ENCODE measurements around the gene CFAP206.
A peak's percentile ranks its signal among the peaks of the same experiment; 100 is the strongest.

The CFAP206 gene

DNA sequence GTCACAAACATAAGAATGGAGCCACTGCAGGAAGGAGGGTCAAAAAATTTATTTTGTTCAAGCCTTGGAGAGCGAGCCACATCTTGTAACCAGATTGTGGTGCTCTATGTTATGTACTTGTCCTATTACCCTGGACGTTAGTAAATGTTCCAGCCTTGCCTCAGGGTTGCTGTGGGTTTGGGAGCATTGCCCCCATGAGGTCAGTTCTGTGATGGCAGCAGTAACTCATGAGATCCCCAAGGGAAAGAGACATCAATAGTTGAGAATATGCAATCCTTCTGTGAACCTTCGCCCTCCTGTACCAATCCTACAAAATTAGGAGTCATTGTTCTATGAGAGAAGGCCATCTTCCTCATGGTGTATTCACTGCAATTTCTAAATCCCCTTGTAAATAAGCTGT is 16.4 kb upstream of the CFAP206 start:
- POLR2A ChIA-PET: no interaction called here
- CTCF ChIA-PET: interaction anchor here (4.2 to 4.4 kb wide), 2 partner anchors 252 to 325 kb away, joined by 19 to 25 read pairs; no protein-coding TSS in a partner anchor
- no peak overlapping the region for H3K4me3 ChIP-seq (ENCODE audit: low read depth, low read length)
- TF ChIP-seq, protein P1, sequence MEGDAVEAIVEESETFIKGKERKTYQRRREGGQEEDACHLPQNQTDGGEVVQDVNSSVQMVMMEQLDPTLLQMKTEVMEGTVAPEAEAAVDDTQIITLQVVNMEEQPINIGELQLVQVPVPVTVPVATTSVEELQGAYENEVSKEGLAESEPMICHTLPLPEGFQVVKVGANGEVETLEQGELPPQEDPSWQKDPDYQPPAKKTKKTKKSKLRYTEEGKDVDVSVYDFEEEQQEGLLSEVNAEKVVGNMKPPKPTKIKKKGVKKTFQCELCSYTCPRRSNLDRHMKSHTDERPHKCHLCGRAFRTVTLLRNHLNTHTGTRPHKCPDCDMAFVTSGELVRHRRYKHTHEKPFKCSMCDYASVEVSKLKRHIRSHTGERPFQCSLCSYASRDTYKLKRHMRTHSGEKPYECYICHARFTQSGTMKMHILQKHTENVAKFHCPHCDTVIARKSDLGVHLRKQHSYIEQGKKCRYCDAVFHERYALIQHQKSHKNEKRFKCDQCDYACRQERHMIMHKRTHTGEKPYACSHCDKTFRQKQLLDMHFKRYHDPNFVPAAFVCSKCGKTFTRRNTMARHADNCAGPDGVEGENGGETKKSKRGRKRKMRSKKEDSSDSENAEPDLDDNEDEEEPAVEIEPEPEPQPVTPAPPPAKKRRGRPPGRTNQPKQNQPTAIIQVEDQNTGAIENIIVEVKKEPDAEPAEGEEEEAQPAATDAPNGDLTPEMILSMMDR (IDR thresholded peaks at IDR 0.05; ENCODE audit: insufficient read depth, low read length, missing control alignments): peak; percentile 38
- DNase-seq (ENCODE audit: low read depth, low spot score): no peak

DNA sequence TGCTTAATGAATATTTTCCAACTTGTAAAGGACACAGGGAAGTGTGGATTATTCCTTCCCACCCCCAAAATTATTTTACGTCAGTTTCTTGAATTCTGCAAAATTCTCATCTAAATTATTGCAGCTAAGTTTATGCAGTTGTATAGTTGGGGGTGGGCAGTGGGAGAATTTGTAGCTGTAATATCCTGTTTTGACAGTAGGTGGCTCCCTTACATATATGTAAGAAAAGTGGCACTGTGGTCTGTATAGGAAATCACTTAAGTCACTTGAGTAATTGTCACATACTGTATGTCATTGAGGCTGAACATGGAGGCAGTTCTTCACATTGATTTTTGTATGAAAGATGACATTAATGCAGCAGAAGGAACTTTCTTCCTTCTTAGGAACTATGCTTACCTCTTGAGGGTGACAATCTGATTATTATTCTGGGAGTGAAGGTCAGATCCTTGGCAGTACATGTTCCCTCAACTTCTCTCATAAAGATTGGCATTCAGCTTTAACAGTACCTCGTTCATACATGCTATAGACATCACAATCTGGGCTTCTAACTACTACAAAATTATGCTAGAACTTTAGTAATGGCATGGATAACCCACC is 14.6 kb upstream of the CFAP206 start:
- DNase-seq (ENCODE audit: low read depth, low spot score): no peak
- H3K4me3 ChIP-seq (ENCODE audit: low read depth, low read length): no peak overlapping the region
- ChIA-PET POLR2A (interaction anchor here (0.5 kb wide), 1 partner anchor 15 kb away, joined by 3 read pairs; the partner anchor contains the start of gene CFAP206), CTCF (interaction anchor here (0.7 to 2.8 kb wide), 29 partner anchors 8 to 1480 kb away, joined by 3 to 29 read pairs (median 3); partner anchors contain the start of genes CGA and SLC35A1)
- TF ChIP-seq, protein P1 (IDR thresholded peaks at IDR 0.05; ENCODE audit: insufficient read depth, low read length, missing control alignments): peak; percentile 38

DNA sequence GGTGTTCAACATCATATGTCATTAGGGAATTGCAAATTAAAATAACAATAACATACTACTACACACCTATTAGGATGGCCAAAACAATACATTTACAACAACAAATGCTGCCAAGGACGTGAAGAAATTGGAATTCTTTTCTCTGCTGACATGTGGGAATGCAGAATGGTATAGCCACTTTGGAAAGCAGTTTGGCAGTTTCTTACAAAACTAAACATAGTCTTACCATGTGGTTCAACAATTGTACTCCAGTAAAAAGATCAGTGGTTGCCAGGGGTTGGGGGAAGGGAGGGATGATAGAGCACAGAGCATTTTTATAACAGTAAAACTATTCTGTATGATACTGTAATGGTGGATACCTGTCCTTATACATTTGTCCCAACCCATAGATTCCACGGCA is 12.3 kb upstream of the CFAP206 start:
- ChIA-PET POLR2A (no interaction called here), CTCF (no interaction called here)
- H3K4me3 ChIP-seq (ENCODE audit: low read depth, low read length): no peak overlapping the region
- TF ChIP-seq, protein P1 (IDR thresholded peaks at IDR 0.05; ENCODE audit: insufficient read depth, low read length, missing control alignments): no peak
- DNase-seq (ENCODE audit: low read depth, low spot score): no peak

DNA sequence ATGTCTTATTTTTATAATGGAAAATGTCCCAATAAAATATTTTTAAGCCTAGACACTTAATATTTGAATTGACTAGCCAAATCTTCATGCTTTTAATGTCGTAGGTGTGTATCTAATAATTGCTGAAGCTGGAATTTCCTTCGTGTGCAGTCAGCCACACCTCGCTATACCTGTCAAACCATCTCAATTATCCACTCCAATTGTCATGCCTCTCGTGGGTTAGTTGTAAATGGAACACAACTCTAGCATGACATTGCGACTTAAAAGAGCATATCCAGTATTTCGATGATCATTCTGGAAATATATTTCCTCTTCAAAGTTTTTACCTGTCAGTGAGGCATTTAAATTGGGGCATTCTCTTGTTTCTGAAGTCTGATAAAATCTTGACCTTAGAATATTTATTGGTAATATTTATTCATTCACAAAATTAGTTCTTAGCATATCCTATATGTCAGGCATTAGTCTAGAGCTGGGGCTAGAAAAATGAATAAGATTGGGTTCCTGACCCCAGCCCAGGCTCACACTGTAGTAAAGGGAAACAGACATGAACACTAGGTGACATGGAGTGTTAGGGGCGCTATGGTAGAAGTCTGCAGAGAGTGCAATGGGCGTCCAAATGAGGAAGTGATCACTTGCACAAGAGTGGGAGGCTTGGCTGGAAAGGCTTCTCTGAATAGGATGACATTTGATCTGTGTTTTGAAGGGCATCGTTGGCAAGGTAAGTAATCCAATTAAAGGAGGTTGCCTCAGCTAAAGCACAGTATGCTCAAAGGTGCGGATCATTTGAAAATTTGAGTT is 11.0 kb upstream of the CFAP206 start:
- ChIA-PET CTCF (no interaction called here), POLR2A (no interaction called here)
- no peak for DNase-seq (ENCODE audit: low read depth, low spot score)
- TF ChIP-seq, protein P1 (IDR thresholded peaks at IDR 0.05; ENCODE audit: insufficient read depth, low read length, missing control alignments): no peak
- no peak overlapping the region for H3K4me3 ChIP-seq (ENCODE audit: low read depth, low read length)

DNA sequence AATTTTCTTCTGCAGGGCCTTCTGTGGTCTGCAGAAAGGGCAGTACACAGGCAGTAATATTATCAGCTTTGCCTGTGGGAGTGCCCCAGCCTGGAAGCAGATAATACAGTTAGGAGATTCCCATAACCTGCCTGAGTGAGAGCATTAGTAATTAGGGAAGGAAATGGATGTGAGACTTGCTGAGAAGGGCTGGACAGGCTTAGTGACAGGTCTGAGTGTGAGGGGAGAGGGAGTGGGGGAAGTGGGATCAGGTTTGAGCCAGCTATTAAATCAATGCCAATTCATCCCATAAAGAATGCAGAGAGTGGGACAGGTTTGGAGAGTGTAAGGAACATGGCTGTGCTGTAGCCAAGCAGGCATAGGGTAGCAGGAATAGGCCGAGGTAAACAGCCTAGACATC is 10.1 kb upstream of the CFAP206 start:
- ChIA-PET CTCF (no interaction called here), POLR2A (no interaction called here)
- H3K4me3 ChIP-seq (ENCODE audit: low read depth, low read length): no peak overlapping the region
- TF ChIP-seq, protein P1 (IDR thresholded peaks at IDR 0.05; ENCODE audit: insufficient read depth, low read length, missing control alignments): no peak
- DNase-seq (ENCODE audit: low read depth, low spot score): no peak

DNA sequence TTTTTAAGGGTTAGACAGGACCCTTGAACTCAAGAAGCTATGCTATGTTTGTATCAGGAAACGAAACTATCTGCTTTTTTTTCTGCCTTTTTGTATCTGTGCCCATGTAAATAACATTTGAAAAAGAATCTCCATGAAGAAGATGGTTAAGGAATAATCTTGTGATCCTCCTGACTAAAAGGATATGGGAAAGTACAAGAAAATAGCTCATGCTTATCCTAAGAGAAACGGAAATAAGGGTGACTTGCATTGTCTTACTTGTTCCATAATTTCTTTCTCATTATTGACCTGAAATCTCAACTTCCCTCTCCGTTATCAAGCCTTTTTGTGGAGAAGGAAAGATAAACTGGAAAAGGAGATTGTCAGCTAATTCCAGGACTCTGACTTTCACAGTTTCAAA is 5.9 kb upstream of the CFAP206 start:
- ChIA-PET CTCF (interaction anchor here (4.2 kb wide), 1 partner anchor 8 kb away, joined by 29 read pairs; no protein-coding TSS in a partner anchor), POLR2A (no interaction called here)
- no peak for DNase-seq (ENCODE audit: low read depth, low spot score)
- TF ChIP-seq, protein P1 (IDR thresholded peaks at IDR 0.05; ENCODE audit: insufficient read depth, low read length, missing control alignments): no peak
- H3K4me3 ChIP-seq (ENCODE audit: low read depth, low read length): no peak overlapping the region
